HG03469 (cell line): Measurements from ENCODE around the gene MAN1C1.

Experiments used
- ATAC-seq: cut with Tn5 transposase; IDR thresholded peaks from one replicate; pipeline ENCODE4 v1.9.1; 2021; ENCODE audit warnings: mild to moderate bottlenecking, moderate library complexity, moderate number of reproducible peaks; ENCODE audit not compliant: unreplicated experiment

The MAN1C1 gene

DNA sequence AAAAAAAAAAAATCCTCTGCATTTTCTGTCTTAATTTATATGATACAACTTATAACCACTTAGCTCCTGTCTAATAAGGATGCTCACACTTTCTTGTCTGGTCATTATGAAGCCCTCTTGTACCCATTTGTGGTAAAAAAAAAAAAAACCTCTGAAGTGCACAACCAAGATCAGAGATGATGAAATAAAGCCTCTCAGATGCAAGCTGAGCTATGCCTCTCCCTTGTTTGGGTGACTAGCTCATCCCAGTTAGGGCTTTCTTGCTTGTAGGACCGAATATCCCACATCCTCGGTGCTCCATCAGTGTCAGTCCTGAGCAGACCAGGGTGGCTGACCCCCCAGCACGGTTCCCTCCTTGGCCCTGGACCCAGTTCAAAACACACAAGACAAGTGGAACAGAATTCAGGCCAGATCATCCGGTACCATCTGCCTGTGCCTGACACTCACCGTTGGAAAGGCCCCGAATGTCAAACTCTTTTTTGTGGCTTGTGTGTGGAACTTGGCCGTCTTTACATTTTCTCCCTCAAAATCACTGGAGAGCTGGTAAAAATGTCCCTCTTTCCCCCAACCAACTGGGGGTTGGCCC lies 177.1 kb downstream of the MAN1C1 start:
- no peak for ATAC-seq

DNA sequence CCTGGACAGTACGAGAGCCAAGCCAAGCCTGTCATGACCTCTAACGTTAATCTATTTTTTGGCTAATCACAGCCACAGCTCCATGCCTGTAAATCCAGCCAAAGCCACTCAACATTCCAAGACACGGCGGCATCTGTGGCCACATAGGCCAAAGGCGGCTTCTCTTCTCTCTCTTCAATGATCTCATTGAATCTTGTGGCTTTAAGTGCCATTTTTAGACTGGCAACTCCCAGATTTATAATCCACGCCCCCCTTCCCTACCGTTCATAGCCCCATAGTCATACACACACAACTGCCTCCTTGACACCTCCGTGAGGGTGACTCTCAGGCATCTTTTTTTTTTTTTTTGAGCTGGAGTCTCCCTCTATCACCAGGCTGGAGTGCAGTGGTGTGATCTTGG lies 177.7 kb downstream of the MAN1C1 start:
- no peak for ATAC-seq

DNA sequence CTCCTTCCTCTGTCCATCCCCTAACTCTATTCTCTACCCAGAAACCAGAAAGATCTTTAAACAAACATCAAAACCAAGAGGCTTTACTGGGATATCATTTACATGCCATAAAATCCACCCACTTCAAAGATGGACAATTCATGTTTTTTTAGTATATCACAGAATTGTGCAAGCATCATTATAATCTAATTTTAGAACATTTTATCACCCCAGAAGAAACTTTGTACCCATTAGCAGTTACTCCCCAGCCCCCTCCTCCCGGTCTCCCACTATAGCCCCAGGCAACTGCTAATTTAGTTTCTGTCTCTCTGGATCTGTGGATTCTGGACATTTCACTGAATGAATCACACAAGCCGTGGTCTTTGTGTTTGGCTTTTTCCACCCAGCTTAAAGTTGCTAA lies 178.6 kb downstream of the MAN1C1 start:
- ATAC-seq: no peak

DNA sequence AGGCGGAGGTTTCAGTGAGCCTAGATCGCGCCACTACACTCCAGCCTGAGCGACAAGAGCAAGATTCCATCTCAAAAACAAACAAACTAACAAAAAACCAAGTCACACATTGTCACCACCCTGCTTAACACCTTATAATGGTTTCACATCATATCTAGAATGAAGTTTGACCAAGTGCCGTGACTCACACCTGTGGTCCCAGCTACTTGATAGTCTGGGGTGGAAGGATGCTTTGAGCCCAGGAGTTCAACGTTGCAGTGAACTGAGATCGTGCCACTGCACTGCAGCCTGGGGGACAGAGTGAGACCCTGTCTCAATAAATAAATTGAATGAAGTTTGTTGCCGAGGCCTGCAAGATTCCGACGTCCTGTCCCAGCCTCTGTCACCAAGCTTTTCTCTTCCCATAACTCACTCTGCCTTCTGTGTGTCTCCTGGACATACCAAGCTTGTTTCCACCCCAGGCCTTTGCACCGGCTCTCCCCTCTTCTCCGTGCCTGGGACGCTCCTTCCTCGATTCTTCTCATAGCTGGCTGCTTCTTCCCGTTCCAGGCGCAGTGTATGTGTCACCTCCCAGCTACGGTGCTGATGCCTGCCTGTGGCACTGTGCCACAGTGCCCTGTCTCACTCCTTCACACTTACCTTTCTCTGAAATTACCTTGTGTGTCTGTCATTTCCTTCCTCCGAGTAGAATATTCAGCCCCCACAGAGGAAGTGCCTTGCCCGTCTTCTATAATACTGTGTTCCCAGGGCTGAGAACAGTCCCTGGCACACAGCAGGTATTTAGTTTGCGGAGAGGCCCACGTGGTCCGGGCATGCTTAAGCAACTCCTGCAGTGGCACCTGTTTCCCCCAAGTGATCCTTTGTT lies 179.6 kb downstream of the MAN1C1 start:
- no peak for ATAC-seq

DNA sequence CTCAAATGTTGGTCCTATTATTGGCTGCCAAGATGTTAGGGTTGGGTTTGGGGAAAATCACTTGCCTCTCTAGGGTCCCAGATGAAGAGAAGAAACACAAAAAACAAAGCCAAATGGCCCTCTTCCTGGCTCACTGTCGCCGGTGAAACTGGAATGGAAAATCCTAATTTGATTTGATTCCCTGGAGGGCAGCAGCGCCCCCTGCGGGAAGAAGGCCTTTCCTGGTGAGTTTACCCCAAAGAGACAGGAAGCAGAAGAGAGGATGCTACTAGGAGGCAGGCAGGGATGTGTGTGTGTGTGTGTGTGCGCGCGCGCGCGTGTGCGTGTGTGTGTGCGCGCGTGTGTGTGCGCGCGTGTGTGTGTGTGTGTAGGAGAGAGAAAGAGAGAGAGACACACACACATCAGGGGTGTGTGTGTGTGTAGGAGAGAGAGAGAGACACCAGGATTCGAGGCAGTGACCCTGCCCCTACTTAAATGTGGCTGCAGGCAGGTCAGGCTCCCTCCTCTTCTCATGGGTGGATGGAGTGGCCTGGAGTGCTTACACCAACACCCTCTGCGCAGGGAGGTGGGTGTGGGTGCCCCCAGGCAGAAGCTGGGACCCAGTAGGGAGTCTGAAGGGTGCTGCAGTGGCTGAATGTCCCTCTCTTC lies 180.3 kb downstream of the MAN1C1 start:
- ATAC-seq: no peak

DNA sequence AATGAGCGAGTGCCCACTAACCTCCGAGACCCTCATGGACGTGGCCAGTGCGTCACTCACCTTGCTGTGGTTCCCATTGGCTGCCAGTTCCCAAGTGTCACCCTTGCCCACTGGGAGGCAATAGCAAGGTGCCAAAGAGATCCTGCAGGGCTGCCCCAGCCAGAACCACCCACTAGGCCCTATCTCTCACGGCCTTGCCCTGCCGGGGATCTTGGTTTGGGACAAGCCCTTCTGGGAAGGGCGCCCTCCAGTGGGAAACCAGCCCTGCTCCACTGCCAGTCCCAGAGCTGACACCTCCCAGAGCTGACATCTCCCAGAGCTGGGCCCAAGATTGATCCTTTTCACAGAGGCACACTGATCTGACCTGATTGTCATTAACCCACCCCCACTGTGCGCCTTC lies 181.3 kb downstream of the MAN1C1 start:
- ATAC-seq: no peak

DNA sequence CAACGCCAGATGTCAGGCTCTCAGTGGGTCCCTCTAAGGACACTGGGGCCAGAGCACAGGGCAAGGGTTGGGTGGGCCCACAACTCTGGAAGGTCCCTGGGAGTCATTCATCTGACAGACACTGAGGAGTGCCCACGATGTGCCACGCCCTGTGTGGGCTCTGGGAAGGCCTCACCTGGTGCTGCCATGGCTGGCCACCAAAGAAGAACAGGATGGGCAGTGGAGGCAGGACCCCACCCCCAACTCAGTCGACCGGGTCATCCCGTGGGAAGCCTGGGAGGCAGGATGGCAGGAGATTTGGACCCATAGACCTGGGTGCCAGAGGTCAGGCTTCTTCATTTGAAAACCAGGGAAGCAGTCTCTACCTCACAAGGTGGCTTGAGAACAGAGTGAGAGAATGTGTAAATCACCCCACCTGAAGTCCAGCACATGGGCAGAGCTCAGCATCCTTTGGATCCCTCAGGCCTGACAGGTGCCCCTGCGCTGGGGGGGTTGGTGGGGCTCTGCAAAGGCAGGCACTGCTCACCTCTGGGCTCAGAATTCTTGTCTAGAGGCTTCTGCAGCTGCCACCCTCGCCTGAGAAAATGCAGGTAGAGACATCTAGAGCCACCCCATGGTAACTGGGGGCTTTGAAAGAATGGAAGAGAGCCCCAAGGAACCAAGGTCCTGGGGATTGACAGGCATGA lies 182.2 kb downstream of the MAN1C1 start:
- no peak for ATAC-seq

DNA sequence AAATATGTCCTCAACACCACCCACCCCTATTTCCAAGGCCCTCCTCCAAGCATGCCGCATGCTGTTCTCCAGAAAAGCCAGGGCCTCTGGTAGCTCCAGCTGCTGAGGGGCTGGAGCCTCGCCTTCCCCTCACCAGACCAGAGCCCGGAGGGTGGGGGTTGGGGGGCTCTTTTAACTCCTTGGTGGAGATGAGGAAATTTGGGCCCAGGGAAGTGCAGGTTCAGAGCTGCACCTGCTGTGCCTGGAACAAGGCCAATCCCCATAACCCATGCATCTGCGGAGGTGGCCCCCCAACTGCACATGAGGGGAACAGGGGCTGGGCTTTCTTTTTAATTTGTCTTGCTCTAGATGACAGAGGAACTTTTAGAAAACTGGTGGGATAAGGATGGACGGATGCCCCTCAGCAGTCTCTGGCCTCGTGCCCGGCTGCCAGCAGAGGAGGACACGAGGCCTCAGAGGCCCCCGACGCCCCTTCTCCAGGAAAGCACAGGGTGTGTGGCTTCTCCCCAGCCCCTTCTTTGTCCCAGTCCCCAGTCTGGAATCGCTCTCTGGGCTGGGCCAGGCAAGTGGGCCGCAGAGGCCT lies 182.9 kb downstream of the MAN1C1 start:
- no peak for ATAC-seq

DNA sequence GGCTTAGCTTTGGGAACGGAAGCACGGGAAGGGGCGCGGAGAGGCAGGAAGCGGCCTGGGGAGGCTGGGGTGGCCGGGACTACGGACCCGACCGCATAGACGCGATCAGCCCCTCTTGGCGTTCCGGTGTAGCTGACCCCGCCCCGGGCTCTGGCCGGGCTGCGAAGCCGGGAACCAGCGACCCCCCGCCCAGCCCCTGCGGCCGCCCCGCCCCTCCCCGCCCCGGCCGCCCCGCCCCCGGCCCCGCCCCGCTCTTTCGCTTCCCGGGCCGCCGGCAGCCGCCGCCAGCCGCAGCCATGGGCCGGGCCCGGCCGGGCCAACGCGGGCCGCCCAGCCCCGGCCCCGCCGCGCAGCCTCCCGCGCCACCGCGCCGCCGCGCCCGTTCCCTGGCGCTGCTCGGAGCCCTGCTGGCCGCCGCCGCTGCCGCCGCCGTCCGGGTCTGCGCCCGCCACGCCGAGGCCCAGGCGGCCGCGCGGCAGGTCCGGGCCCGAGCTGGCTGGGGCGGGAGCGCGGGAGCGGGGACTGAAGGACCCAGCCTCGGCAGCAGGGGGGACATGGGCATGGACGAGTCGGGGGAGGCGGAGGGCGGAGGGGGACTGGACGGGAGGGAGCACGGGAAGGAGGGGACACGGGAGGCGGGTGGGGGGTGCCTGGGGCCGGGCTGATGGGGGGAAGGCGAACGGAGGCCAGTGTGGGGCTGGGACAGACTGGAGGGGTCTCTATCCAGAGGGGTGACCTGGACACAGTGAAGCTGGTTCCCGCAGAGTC lies 183.5 kb downstream of the MAN1C1 start, which contains the start of gene SELENON:
SELENON (plus strand) TSS at position 259 of the 768 bp plus-strand sequence; CDS start at position 297, 38 bp downstream.
- no peak for ATAC-seq

DNA sequence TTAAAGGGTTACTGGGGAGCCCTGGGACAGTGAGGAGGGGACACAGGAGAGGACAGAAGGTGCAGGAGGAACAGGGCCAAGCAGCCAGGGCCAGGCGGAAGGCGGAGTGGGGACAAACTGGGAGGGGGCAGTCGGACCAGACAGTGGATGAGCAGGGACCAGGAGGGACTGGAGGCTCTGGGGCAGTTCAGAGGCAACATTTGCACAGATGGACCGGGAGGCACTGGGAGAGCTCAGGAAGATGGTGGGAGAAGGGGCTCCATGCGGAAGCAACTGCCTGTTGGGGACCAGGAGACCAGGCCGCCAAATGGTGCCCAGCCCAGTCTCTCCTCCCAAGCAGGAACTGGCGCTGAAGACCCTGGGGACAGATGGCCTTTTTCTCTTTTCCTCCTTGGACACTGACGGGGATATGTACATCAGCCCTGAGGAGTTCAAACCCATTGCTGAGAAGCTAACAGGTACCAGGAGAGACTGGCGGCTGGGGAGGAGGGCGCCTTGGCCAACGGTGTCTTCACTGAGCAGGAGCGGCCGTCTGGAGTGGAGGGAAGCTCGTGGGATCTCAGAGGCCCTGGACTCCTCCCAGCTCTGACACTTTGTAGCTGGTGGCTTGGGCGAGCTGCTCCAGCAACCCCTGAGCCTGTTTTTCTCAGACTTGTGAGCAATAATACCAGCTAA lies 184.2 kb downstream of the MAN1C1 start:
- ATAC-seq: no peak

DNA sequence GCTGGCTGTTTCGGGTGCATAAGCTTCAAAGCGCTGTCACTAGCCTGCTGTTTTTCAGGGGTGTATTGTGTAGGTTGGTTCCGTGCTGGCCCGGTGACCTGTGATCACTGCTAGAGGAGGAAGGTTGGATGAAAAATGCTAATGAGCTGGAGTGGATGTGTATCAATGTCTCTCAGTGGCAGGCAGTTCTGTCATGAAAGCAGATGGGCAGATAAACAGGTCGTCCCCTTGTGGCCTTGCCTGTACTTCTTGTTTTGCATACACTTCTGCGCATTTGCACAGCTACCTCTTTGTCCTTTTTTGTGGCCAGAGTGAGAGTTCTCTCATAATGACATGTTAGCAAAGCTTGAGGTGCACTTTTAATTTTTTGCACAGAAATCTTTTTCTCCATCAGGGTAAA lies 186.3 kb downstream of the MAN1C1 start:
- ATAC-seq: no peak

DNA sequence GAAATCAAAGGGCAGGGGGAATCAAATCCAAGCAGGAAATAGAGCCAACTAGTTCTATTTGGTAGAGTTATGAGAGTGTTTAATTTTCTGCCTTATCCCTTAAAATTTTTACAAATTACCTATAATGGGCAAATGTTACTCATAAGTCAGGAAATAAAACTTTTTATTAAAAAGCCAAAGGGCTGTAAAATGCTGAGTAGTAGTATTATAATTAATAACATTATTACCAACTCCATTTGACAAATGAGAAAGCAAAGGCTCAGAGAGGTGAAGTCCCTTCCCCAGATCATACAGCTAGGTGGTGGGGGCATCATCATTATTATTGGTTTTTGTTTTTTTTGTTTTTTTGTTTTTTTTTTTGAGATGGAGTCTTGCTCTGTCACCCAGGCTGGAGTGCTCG lies 186.8 kb downstream of the MAN1C1 start:
- no peak for ATAC-seq

DNA sequence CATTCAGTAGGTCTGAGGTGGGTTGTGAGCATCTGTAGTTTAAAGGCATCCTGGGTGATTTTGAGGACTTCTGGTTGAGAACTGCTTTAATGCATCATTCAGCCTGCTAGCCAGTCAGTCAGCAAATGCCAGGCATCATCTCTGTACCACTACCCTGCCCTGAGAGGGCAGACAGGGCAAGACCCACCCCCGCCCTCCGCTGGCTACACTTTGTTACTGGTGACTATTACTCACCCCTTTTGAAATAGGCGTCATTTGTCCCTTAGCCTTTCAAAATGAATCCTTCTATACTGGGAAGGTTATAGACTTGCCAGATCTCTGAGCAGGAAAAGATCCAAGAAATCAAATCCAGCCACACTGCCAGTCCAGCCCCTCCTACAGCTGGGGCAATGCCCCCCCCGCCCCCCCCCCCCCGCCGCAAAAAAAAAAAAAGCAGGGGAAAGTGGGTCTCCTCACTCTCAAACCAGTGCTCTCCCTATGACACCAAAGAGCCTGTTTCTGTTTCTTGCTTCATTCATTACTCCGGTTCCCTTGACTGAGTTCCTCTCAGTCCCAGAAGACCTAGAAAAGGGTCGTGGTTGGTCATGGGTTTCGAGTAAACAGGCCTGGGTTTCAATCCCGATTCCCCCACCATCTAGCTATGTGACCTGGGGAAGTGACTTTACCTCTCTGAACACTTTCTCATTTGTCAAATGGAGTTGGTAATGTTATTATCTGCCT lies 187.8 kb downstream of the MAN1C1 start:
- no peak for ATAC-seq

DNA sequence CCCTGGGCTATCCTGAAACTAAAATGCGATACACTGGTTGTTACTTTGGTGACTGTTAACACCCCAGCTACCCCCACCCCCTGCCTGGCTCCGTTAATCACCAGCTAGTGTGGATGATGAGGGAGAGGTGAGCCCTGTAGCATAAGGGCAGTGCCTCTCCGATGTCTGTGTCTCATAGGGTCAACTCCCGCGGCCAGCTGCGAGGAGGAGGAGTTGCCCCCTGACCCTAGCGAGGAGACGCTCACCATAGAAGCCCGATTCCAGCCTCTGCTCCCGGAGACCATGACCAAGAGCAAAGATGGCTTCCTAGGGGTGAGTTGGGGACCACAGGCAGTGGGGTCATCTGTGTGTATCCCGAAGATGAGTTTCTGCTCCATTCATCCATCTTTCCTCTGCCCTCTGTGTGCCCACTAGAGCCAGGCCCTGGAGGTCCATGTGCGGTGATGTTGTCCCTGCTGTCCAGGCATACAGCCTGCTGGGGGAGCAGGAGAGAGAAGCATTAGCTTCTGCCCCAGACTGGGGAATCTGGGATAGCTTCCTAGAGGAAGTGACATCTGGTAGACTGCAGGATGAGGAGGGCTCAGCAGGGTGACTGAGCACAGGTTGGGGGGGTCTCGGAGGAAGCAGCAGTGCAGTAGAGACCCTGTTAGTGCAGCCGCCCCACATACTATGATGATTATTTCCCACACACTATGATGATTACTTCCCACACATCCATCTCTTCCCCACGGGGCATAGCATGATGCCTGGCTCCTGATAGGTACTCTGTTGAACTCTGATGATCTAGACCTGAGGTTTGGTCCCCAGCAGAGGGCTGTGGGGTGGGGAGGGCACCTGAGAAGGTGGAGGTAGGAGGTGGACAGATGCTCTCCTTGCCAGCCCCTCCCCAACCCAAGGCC lies 188.6 kb downstream of the MAN1C1 start:
- ATAC-seq: no peak

DNA sequence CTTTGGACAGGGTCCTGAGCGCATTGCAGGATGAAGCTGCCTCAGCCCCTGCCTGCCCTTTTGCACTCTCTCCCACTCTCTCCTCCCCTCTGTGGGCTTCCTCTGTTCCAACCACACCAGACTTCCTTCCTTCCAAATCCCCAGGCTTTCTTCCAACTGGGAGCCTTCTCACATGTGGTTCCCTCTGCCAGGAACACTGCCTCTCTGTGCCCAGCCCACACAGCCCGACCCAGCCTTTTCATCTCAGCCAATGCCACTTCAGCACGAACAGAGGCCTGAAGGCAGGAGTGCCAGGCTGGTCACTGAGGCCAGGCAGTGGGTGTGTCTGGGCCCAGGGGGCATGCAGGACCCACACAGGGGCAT lies 189.3 kb downstream of the MAN1C1 start:
- ATAC-seq: no peak

DNA sequence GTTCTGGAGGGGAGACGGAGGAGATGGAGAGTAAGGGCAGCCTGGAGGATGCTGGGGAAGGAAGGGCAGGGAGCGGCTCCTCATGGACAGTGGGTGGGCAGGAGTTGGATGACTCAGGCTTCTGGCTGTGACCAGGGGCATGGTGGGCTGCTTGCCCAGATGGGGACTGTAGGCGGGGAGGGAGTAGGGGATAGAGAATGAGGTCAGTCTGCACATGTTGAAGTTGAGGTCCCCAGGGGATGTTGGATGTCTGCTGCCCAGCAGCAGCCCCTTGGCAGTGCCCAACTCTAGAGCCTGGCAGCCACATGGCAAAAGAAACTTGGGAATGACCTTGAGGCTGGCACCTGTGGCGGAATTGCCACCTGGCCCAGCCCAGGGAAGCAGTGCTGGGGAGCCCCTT lies 189.8 kb downstream of the MAN1C1 start:
- no peak for ATAC-seq

DNA sequence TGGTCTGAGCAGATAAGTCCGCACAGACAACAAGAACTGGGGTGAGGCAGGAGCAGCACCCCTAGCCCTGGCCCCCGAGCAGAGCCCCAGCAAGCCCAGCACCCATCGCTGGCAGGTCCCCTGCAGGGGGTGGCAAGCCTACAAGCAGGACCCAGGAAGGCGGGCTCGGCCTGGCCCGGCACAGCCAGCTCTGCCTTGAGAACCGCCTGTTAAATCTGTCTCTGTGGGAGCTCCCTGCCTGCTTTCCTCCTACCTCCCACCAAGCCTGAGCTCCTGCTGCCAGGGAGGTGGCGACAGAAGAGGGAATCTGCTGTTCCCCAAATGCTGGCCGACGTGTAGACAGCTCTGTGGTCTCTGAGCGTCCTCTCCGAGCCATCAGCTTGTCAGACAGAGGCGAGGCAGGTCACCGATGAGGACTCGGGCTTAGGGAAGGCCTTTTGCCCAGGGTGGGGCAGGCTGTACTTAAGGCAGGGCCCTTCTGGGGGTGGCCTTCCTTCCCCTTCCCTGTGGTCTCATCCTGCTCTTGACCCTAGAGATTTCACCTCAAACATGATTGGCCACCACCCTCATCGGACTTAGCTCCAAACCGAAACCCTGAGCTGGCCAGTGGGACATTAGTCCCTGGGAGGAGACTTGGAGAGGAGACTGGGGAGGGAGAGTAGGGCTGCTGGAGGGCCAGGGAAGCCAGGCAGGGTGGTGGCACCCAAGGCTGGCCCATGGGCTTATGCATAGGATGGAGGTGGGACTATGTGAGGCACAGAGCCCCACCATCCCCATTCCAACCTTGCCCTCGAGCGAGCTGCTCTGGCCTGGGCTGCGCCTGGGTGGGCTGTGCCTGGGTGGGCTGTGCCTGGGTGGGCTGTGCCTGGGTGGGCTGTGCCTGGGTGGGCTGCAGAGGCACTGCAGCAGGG lies 191.1 kb downstream of the MAN1C1 start:
- no peak for ATAC-seq
